HCT116 (cell line): ENCODE measurements around the gene OTOL1. TPM values are rescaled to one million over a fixed set of nuclear protein-coding genes. Genes with fewer than 3 reads are reported as not detected.

Experiments used
- ATAC-seq: fragments of 200-7000 bp; cut with Tn5 transposase; 2 replicates; pipeline ENCODE4 v1.9.1; 2020; ENCODE audit warnings: mild to moderate bottlenecking, moderate library complexity
- Bru-seq: library from RNA; stranded (reverse); fragments of 400-500 nt; gene quantifications from one replicate; lab custom pipeline; 2021; lab: Mats Ljungman, UMichigan
- BruChase-seq, 2 experiments: library from RNA; stranded (reverse); fragments of 400-500 nt; gene quantifications; one replicate each; lab custom pipeline; 2021; lab: Mats Ljungman, UMichigan
- BruUV-seq: library from RNA; stranded (reverse); fragments of 400-500 nt; replicated peaks from 2 replicates; lab custom pipeline; 2021; lab: Mats Ljungman, UMichigan
- CTCF ChIA-PET: fragments of 300-600 bp; sonication (Branson Sonifier 250); formaldehyde crosslinking; loops from one replicate; lab custom pipeline; 2021; ENCODE audit warnings: antibody characterized with exemption; lab: Charles Lee
- POLR2A ChIA-PET: fragments of 300-600, 350-600 bp; sonication (Branson Sonifier 250); formaldehyde crosslinking; loops from one replicate; lab custom pipeline; 2021; ENCODE audit warnings: antibody characterized with exemption; lab: Charles Lee
- RAD21 ChIA-PET, 2 experiments: fragments of 300-600 bp; sonication (Branson Sonifier 250); formaldehyde crosslinking; loops; one replicate each; lab custom pipeline; 2023; ENCODE audit warnings: low total read pairs in 2 of 2; ENCODE audit not compliant: uncharacterized antibody in 2 of 2, unreplicated experiment in 2 of 2, low non-redundant PET in 1 of 2; lab: Charles Lee
- DNase-seq: peaks from one replicate; pipeline ENCODE4 v3.0.0-alpha.2; 2010; ENCODE audit warnings: low read depth, low spot score
- H2AFZ ChIP-seq: fragments of 200-600 bp; shearing (Covaris generic), sonication (generic); 2 replicates; pipeline ENCODE4 v1.6.1; 2017; ENCODE audit warnings: low read depth, mixed run types, mixed read lengths, antibody characterized with exemption, low read length; ENCODE audit not compliant: poor library complexity, severe bottlenecking
- H3K27ac ChIP-seq: 2 replicates; pipeline ENCODE4 v1.5.1; 2012; ENCODE audit warnings: low read depth, low read length
- H3K27me3 ChIP-seq: fragments of 200-600 bp; sonication (generic); 2 replicates; pipeline ENCODE4 v1.6.1; 2016; ENCODE audit warnings: mixed run types, low read length, mixed read lengths; ENCODE audit not compliant: insufficient read depth
- H3K36me3 ChIP-seq, 2 experiments: fragments of 200-500 bp in 1 of 2; fragments of 200-600 bp in 1 of 2; sonication (Bioruptor generic) in 1 of 2; sonication (generic) in 1 of 2; 2 replicates each; pipeline versions ENCODE4 v1.5.1 to v1.6.1; 2014 to 2016; ENCODE audit warnings: low read length in 2 of 2, inconsistent platforms in 1 of 2, mixed read lengths in 1 of 2, mixed run types in 1 of 2; ENCODE audit not compliant: insufficient read depth in 2 of 2, control insufficient read depth in 1 of 2
- H3K4me1 ChIP-seq, 2 experiments: fragments of 200-600 bp in 1 of 2; sonication (generic) in 1 of 2; 2 replicates each; pipeline versions ENCODE4 v1.5.1 to v1.6.1; 2012 to 2017; ENCODE audit warnings: low read length in 2 of 2, inconsistent platforms in 1 of 2, mild to moderate bottlenecking in 1 of 2, mixed read lengths in 1 of 2, mixed run types in 1 of 2, moderate library complexity in 1 of 2; ENCODE audit not compliant: insufficient read depth in 2 of 2, control insufficient read depth in 1 of 2
- H3K4me2 ChIP-seq: fragments of 200-600 bp; sonication (generic); 2 replicates; pipeline ENCODE4 v1.6.1; 2017; ENCODE audit warnings: mixed run types, low read length, mixed read lengths
- H3K4me3 ChIP-seq, 2 experiments: fragments of 200-600 bp in 1 of 2; sonication (generic) in 1 of 2; replicated peaks in 1 of 2; 2 replicates each; pipeline ENCODE4 v1.5.1; 2011 to 2016; ENCODE audit warnings: low read length in 2 of 2, control low read depth in 1 of 2, low read depth in 1 of 2, mild to moderate bottlenecking in 1 of 2, mixed read lengths in 1 of 2, mixed run types in 1 of 2
- H3K79me2 ChIP-seq: fragments of 200-600 bp; sonication (generic); 2 replicates; pipeline ENCODE4 v1.6.1; 2017; ENCODE audit warnings: mild to moderate bottlenecking, mixed run types, low read length, moderate library complexity, mixed read lengths; ENCODE audit not compliant: insufficient read depth
- H3K9ac ChIP-seq: fragments of 200-600 bp; sonication (generic); 2 replicates; pipeline ENCODE4 v1.6.1; 2016; ENCODE audit warnings: low read length, mixed read lengths
- H3K9me2 ChIP-seq: fragments of 200-600 bp; sonication (generic), shearing (Covaris generic); 2 replicates; pipeline ENCODE4 v1.6.1; 2017; ENCODE audit warnings: mixed run types, mild to moderate bottlenecking, moderate library complexity; ENCODE audit not compliant: insufficient read depth
- H3K9me3 ChIP-seq, 2 experiments: fragments of 200-500 bp in 1 of 2; fragments of 200-600 bp in 1 of 2; sonication (Bioruptor generic) in 1 of 2; sonication (generic) in 1 of 2; 2 replicates each; pipeline ENCODE4 v1.6.1; 2014 to 2017; ENCODE audit warnings: low read length in 2 of 2, mixed read lengths in 2 of 2, inconsistent platforms in 1 of 2, low read depth in 1 of 2, mild to moderate bottlenecking in 1 of 2, mixed run types in 1 of 2, moderate library complexity in 1 of 2; ENCODE audit not compliant: control insufficient read depth in 1 of 2, insufficient read depth in 1 of 2
- H4K20me1 ChIP-seq: fragments of 200-600 bp; sonication (generic), shearing (Covaris generic); 2 replicates; pipeline ENCODE4 v1.6.1; 2017; ENCODE audit warnings: mixed run types, mild to moderate bottlenecking, moderate library complexity; ENCODE audit not compliant: insufficient read depth
- CBX3 ChIP-seq: IDR thresholded peaks from 2 replicates; pipeline ENCODE4 v1.6.1; 2012; ENCODE audit warnings: low read depth
- CTCF ChIP-seq, 3 experiments: fragments of 200-600 bp in 1 of 3; sonication (generic) in 1 of 3; IDR thresholded peaks in 2 of 3; conservative IDR thresholded peaks in 1 of 3; 2 replicates each; pipeline ENCODE4 v1.5.1; 2012 to 2017; ENCODE audit warnings: low read depth in 2 of 3, low read length in 2 of 3, antibody characterized with exemption in 1 of 3, borderline replicate concordance in 1 of 3, control low read depth in 1 of 3, mild to moderate bottlenecking in 1 of 3, mixed read lengths in 1 of 3, mixed run types in 1 of 3, moderate library complexity in 1 of 3; ENCODE audit not compliant: insufficient read depth in 1 of 3
- FOSL1 ChIP-seq: IDR thresholded peaks from 2 replicates; pipeline ENCODE4 v1.6.1; 2012; ENCODE audit warnings: low read depth
- RAD21 ChIP-seq: IDR thresholded peaks from 2 replicates; pipeline ENCODE4 v1.6.1; 2012; ENCODE audit warnings: low read depth, mild to moderate bottlenecking
- SIN3A ChIP-seq: IDR thresholded peaks from 2 replicates; pipeline ENCODE4 v1.6.1; 2012; ENCODE audit warnings: low read depth
- SP1 ChIP-seq: IDR thresholded peaks from 2 replicates; pipeline ENCODE4 v1.6.1; 2012; ENCODE audit warnings: low read depth
- ZFX ChIP-seq: fragments of 450-650 bp; IDR thresholded peaks from 2 replicates; pipeline ENCODE4 v1.6.1; 2017
- ZNF274 ChIP-seq: fragments of 200-500 bp; sonication (Bioruptor generic); IDR thresholded peaks from 2 replicates; pipeline ENCODE4 v1.6.1; 2014; ENCODE audit warnings: mild to moderate bottlenecking, low read depth, low read length, inconsistent platforms
- intact Hi-C: fragments of 100-400 bp; cut with micrococcal nuclease; formaldehyde crosslinking; loops from 2 replicates; pipeline ENCODE4 v1.10.0; 2022
- long read RNA-seq: library from polyadenylated mRNA; unstranded; transcript quantifications from one replicate; pipeline ENCODE4 v2.0.0, GENCODE V29; 2021; ENCODE audit not compliant: unreplicated experiment
- polyA plus RNA-seq: library from polyadenylated mRNA; unstranded; fragments of >200 nt; gene quantifications from 2 replicates; pipeline ENCODE4 v1.2.1, GENCODE V29; 2012; ENCODE audit warnings: missing spikeins
- total RNA-seq: library from RNA; stranded (reverse); gene quantifications from one replicate; pipeline ENCODE4 v1.2.1, GENCODE V29; 2021; ENCODE audit not compliant: unreplicated experiment
- TF ChIP-seq, protein P1 (sequence below): IDR thresholded peaks from 2 replicates; pipeline ENCODE4 v1.6.1; 2012
- TF ChIP-seq, protein P2 (sequence below): IDR thresholded peaks from 2 replicates; pipeline ENCODE4 v1.6.1; 2012; ENCODE audit warnings: low read depth

Gene OTOL1
- total RNA-seq, result not detected
- not detected in 2 replicates for polyA plus RNA-seq
- not detected for Bru-seq, nascent RNA
- not detected for BruChase-seq, experiment 1, labeled RNA remaining after a 6-hour chase
- not detected for BruChase-seq, experiment 2, labeled RNA remaining after a 2-hour chase
- long read RNA-seq, result 0 reads

DNA sequence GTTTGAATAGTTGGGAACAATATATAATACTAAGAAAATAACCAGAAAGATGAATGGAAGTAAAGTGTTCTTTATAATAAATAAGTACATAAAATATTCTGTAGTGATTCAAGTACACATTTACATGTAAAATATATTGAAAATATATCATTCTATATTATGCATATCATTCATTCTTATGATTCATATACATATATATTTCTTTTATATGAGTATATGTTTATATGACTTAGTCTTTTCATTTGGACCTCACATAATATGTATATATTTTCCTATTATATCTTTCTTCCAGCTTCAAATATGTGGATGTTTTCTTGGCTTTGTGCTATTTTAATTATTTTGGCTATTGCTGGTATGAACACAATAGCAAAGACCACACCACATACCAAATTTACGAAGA is at the start of gene OTOL1:
Gene OTOL1, plus strand, starts transcription at position 301 of the 400 bp plus-strand sequence. Its CDS starts 0 bp downstream, at position 301.
- Histone ChIP-seq H3K36me3 (no peaks in the 10 kb centered on the region), H3K4me1 (peaks cover 0 to 3% of the 10 kb centered on the region in 2 experiments; a peak in 1 of 4 replicates), H3K27ac (no peak within 1 kb of the TSS), H3K4me2 (no peak within 1 kb of the TSS), H4K20me1 (no peaks in the 10 kb centered on the region), H3K9me2 (no peaks in the 10 kb centered on the region), H3K9me3 (no peaks in the 10 kb centered on the region), H3K4me3 (no peak within 1 kb of the TSS), H3K9ac (no peak within 1 kb of the TSS)
- CTCF ChIA-PET, result no interaction called here
- POLR2A ChIA-PET, result no interaction called here
- intact Hi-C loops, result no loop called here
- no peak for DNase-seq
- RAD21 ChIA-PET, result no interaction called here
- no peak for ATAC-seq
- TF ChIP-seq, protein P1, sequence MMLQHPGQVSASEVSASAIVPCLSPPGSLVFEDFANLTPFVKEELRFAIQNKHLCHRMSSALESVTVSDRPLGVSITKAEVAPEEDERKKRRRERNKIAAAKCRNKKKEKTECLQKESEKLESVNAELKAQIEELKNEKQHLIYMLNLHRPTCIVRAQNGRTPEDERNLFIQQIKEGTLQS, result no peak
- TF ChIP-seq ZNF274 (no peak), SP1 (no peak), CBX3 (no peak), CTCF (IDR thresholded peaks at IDR 0.05 in 2 of 3, conservative IDR thresholded peaks at IDR 0.05 in 1 of 3; ENCODE audit: borderline replicate concordance in 1 of 3, insufficient read depth in 1 of 3, low read depth in 2 of 3, low read length in 2 of 3) (no peak), FOSL1 (no peak), SIN3A (no peak), RAD21 (no peak), ZFX (no peak)
- TF ChIP-seq, protein P2, sequence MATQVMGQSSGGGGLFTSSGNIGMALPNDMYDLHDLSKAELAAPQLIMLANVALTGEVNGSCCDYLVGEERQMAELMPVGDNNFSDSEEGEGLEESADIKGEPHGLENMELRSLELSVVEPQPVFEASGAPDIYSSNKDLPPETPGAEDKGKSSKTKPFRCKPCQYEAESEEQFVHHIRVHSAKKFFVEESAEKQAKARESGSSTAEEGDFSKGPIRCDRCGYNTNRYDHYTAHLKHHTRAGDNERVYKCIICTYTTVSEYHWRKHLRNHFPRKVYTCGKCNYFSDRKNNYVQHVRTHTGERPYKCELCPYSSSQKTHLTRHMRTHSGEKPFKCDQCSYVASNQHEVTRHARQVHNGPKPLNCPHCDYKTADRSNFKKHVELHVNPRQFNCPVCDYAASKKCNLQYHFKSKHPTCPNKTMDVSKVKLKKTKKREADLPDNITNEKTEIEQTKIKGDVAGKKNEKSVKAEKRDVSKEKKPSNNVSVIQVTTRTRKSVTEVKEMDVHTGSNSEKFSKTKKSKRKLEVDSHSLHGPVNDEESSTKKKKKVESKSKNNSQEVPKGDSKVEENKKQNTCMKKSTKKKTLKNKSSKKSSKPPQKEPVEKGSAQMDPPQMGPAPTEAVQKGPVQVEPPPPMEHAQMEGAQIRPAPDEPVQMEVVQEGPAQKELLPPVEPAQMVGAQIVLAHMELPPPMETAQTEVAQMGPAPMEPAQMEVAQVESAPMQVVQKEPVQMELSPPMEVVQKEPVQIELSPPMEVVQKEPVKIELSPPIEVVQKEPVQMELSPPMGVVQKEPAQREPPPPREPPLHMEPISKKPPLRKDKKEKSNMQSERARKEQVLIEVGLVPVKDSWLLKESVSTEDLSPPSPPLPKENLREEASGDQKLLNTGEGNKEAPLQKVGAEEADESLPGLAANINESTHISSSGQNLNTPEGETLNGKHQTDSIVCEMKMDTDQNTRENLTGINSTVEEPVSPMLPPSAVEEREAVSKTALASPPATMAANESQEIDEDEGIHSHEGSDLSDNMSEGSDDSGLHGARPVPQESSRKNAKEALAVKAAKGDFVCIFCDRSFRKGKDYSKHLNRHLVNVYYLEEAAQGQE, result no peak
- TF ChIP-seq, all 23 proteins: peak for 0
- Histone ChIP-seq H3K27me3 (no peaks in the 10 kb centered on the region), H2AFZ (no peak within 1 kb of the TSS), H3K79me2 (no peaks in the 10 kb centered on the region)
- BruUV-seq, result no TSS peak
